IgD-negative memory B cell (primary cell): Measurements from ENCODE around the gene MUC6. TPM values are rescaled to one million over a fixed set of nuclear protein-coding genes. Genes with fewer than 3 reads are reported as not detected.
"Not testable (repeated sequence)": the region's sequence is repeated elsewhere in the genome, so short reads cannot be mapped to it uniquely, and the experiment has no call there.

Source experiments
- H3K27ac Mint-ChIP-seq, 3 donors: one replicate each; pipeline ENCODE4 v1.8.0; 2020 to 2022; ENCODE audit warnings: mild to moderate bottlenecking in 3 of 3, mixed read lengths in 3 of 3, moderate library complexity in 1 of 3
- H3K27me3 Mint-ChIP-seq: one replicate; pipeline ENCODE4 v1.8.0; 2021; ENCODE audit warnings: mixed read lengths
- H3K36me3 Mint-ChIP-seq: one replicate; pipeline ENCODE4 v1.8.0; 2020; ENCODE audit warnings: mild to moderate bottlenecking, mixed read lengths
- H3K4me1 Mint-ChIP-seq, 3 donors: one replicate each; pipeline ENCODE4 v1.8.0; 2020 to 2022; ENCODE audit warnings: mixed read lengths in 3 of 3, mild to moderate bottlenecking in 1 of 3
- H3K4me3 Mint-ChIP-seq, 4 donors: one replicate each; pipeline ENCODE4 v1.8.0; 2020 to 2022; ENCODE audit warnings: mild to moderate bottlenecking in 4 of 4, mixed read lengths in 4 of 4, moderate library complexity in 3 of 4
- H3K9me3 Mint-ChIP-seq, 3 donors: one replicate each; pipeline ENCODE4 v1.8.0; 2020 to 2021; ENCODE audit warnings: mixed read lengths in 3 of 3, mild to moderate bottlenecking in 1 of 3
- polyA plus RNA-seq: library from polyadenylated mRNA; unstranded; fragments of 300-500 nt; fragmentation: Illumina TruSeq; gene quantifications from one replicate; pipeline ENCODE4 v1.2.3, GENCODE V29; 2021

MUC6 gene
- polyA plus RNA-seq, 1 donor from 2014 or later = not detected

DNA sequence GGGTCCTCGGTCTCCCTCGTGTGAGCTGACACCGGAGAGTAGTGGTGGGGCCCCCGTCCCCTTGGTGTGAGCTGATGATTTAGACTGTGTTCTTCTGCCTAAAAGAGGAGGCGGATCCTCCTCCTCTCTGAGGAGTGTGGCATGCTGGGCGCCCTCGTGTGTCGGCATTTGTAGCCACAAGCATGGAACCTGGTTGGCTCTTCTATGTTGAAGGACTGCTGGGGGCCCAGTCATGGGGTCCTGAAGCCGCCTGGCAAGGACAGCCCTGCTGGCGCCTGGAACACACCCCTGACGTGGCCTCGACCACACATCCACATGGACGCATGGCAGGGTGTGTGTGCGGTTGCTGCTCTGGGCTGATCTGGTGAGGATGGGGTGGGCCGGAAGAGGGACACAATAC lies 60.7 kb downstream of the MUC6 start:
- Mint-ChIP-seq H3K36me3 (peaks cover 6% of the 10 kb centered on the region), H3K4me1 (peaks cover 0 to 1% (median 0%) of the 10 kb centered on the region in 3 donors)

GRCh38 chr11:975376-975775 lies 61.1 kb downstream of the MUC6 start:
- not testable (repeated sequence) for H3K9me3 Mint-ChIP-seq, H3K27ac Mint-ChIP-seq, H3K4me3 Mint-ChIP-seq, H3K4me1 Mint-ChIP-seq, H3K27me3 Mint-ChIP-seq, H3K36me3 Mint-ChIP-seq

More for the DNA sequence above, 60.7 kb downstream of the MUC6 start:
- H3K4me3 Mint-ChIP-seq = no peak overlapping the region
- no peaks in the 10 kb centered on the region for H3K27me3 Mint-ChIP-seq
- no peaks in the 10 kb centered on the region for H3K9me3 Mint-ChIP-seq
- no peak overlapping the region for H3K27ac Mint-ChIP-seq

GRCh38 chr11:973237-973636 lies 63.3 kb downstream of the MUC6 start:
- Mint-ChIP-seq H3K27me3 (no peaks in the 10 kb centered on the region), H3K4me3 (no peak overlapping the region), H3K36me3 (peaks cover 6% of the 10 kb centered on the region), H3K27ac (peak overlapping the region in 1 of 3 donors; percentile 83), H3K9me3 (no peaks in the 10 kb centered on the region), H3K4me1 (peaks cover 2 to 5% (median 2%) of the 10 kb centered on the region in 3 donors)

- peaks cover 6% of the 10 kb centered on the region for H3K36me3 Mint-ChIP-seq
- H3K27me3 Mint-ChIP-seq = no peaks in the 10 kb centered on the region
- peaks cover 2 to 5% (median 2%) of the 10 kb centered on the region in 3 donors for H3K4me1 Mint-ChIP-seq
- no peaks in the 10 kb centered on the region for H3K9me3 Mint-ChIP-seq
- no peak overlapping the region for H3K27ac Mint-ChIP-seq
- H3K4me3 Mint-ChIP-seq = no peak overlapping the region
These were observed 63.9 kb downstream of the MUC6 start for GRCh38 chr11:972523-973211.

- Mint-ChIP-seq H3K4me1 (peaks cover 2 to 5% (median 2%) of the 10 kb centered on the region in 3 donors), H3K9me3 (no peaks in the 10 kb centered on the region), H3K36me3 (peaks cover 6% of the 10 kb centered on the region), H3K27ac (peak overlapping the region in 2 of 3 donors; percentile 39 to 78), H3K4me3 (peak overlapping the region in 1 of 4 donors; percentile 28), H3K27me3 (no peaks in the 10 kb centered on the region)
These were observed 64.7 kb downstream of the MUC6 start for GRCh38 chr11:971731-972365.

GRCh38 chr11:971092-971690 lies 65.3 kb downstream of the MUC6 start:
- H3K4me3 Mint-ChIP-seq = no peak overlapping the region
- peaks cover 6% of the 10 kb centered on the region for H3K36me3 Mint-ChIP-seq
- peaks cover 2 to 5% (median 2%) of the 10 kb centered on the region in 3 donors for H3K4me1 Mint-ChIP-seq
- peak overlapping the region in 2 of 3 donors; percentile 31 to 78 for H3K27ac Mint-ChIP-seq
- no peaks in the 10 kb centered on the region for H3K9me3 Mint-ChIP-seq
- H3K27me3 Mint-ChIP-seq = no peaks in the 10 kb centered on the region

DNA sequence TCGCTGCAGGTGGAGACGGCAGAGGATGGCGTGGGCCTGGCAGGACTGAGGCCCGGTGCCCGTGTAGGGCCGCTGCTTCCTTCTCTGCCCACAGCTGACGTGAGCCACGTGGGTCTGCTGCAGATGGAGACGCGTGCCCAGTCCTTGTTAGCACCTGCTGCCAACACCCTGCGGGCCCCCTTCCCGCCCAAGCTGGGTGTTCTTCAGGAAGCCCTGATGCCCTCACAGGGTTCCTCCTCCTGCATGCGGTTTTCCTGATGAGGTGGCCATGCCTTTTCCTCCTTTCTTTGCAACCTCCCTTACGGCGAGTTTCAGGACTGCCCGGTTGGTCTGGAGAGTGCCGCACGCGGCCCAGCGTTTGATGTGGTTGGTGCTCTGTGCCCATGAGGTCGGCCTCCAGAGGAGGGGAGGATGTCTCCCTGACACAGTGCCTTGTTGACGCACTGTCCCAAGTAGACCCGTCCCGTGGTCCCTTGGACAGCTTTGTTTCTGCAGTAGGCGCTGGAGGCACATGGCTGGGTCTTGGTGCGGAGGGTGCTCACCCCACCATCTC lies 66.1 kb downstream of the MUC6 start:
- Mint-ChIP-seq H3K4me3 (peak overlapping the region in 2 of 4 donors; percentile 32 to 47), H3K36me3 (peaks cover 9% of the 10 kb centered on the region), H3K27ac (peak overlapping the region in 2 of 3 donors; percentile 41 to 78), H3K27me3 (no peaks in the 10 kb centered on the region), H3K9me3 (no peaks in the 10 kb centered on the region), H3K4me1 (peaks cover 2 to 5% (median 2%) of the 10 kb centered on the region in 3 donors)

DNA sequence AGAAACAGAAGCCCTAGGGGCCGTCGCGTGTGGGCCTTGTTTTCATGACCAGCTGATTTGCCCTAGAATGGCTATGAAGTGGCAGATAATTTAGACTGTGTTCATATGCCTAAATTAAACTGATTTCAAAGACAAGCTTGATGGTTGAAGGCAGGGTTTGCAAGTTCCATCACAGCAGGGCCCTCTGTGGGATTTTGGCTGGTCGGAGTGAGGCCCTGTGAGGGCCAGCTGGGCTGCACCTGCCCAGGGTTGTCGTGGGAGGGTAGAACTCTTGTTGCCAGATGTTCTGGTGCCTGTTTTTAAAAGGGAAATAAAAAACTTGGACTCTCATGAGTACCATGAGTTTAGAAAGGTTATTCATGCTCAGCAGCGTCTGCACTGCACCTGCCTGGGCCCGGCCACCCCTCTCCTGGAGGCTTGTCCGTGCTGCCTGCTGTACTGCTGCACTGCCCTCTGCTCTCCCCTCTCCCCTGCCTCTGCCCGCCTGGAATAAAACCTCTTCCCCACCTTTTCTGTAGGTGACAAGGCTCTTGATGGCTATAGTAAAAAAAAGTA lies 66.8 kb downstream of the MUC6 start:
- peaks cover 2 to 5% (median 2%) of the 10 kb centered on the region in 3 donors for H3K4me1 Mint-ChIP-seq
- peak overlapping the region in 1 of 3 donors; percentile 41 for H3K27ac Mint-ChIP-seq
- H3K27me3 Mint-ChIP-seq = no peaks in the 10 kb centered on the region
- H3K36me3 Mint-ChIP-seq = peaks cover 9% of the 10 kb centered on the region
- no peak overlapping the region for H3K4me3 Mint-ChIP-seq
- H3K9me3 Mint-ChIP-seq = no peaks in the 10 kb centered on the region

DNA sequence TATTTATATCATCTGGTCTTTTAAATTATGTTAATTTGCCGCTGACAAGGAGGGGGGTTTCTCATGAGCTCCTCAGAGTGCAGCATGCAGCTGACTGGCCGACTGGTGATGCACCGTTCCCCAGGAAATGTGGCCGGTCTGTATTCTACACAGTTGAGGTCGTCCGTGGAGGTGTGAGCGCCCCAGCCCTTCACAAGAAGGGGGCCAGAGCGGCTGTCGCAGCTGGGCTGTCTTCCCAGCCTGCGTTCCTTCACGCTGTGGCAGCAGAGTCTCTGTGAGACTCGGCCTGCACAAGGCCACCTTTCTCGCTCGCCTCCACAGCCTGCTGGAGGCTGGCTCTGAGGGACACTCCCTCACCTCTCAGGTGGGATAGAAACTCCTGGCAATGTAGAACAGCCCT lies 67.7 kb downstream of the MUC6 start:
- H3K4me1 Mint-ChIP-seq = peaks cover 2 to 5% (median 2%) of the 10 kb centered on the region in 3 donors
- no peak overlapping the region for H3K4me3 Mint-ChIP-seq
- no peaks in the 10 kb centered on the region for H3K9me3 Mint-ChIP-seq
- H3K36me3 Mint-ChIP-seq = peaks cover 9% of the 10 kb centered on the region
- H3K27ac Mint-ChIP-seq = no peak overlapping the region
- no peaks in the 10 kb centered on the region for H3K27me3 Mint-ChIP-seq

GRCh38 chr11:967995-968751 lies 68.3 kb downstream of the MUC6 start:
- peaks cover 7% of the 10 kb centered on the region for H3K36me3 Mint-ChIP-seq
- no peak overlapping the region for H3K27ac Mint-ChIP-seq
- peaks cover 2 to 5% (median 2%) of the 10 kb centered on the region in 3 donors for H3K4me1 Mint-ChIP-seq
- no peaks in the 10 kb centered on the region for H3K27me3 Mint-ChIP-seq
- no peaks in the 10 kb centered on the region for H3K9me3 Mint-ChIP-seq
- no peak overlapping the region for H3K4me3 Mint-ChIP-seq

GRCh38 chr11:965206-965775 lies 71.2 kb downstream of the MUC6 start:
- no peaks in the 10 kb centered on the region for H3K9me3 Mint-ChIP-seq
- H3K4me3 Mint-ChIP-seq = peak overlapping the region in 1 of 4 donors; percentile 66
- H3K4me1 Mint-ChIP-seq = peaks cover 0 to 5% (median 2%) of the 10 kb centered on the region in 3 donors
- no peaks in the 10 kb centered on the region for H3K27me3 Mint-ChIP-seq
- peaks cover 5% of the 10 kb centered on the region for H3K36me3 Mint-ChIP-seq
- peak overlapping the region in 1 of 3 donors; percentile 67 for H3K27ac Mint-ChIP-seq

DNA sequence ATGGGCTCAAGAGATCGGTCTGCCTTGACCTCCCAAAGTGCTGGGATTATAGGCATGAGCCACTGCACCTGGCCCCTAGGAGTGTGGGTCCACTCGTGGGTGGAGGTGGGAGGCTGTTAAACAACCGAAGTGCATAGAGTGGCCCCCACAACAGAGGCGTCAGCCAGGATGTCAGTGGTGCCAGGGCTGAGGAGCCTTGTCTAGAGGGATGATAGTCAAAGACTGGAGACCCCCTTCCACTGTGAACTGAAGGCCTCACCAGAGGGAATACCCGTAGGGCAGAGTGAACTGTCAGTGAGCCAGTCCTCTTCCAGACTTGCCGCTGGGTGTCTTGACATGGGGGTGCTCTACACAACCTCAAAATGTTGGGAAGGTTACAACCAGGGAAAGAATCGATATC lies 72.7 kb downstream of the MUC6 start:
- Mint-ChIP-seq H3K9me3 (no peaks in the 10 kb centered on the region), H3K27ac (peak overlapping the region in 1 of 3 donors; percentile 64), H3K36me3 (peaks cover 5% of the 10 kb centered on the region), H3K27me3 (no peaks in the 10 kb centered on the region), H3K4me1 (no peaks in the 10 kb centered on the region), H3K4me3 (no peak overlapping the region)
